Measurements from ENCODE around the gene RPL27. TPM values are rescaled to one million over a fixed set of nuclear protein-coding genes. Genes with fewer than 3 reads are reported as not detected.

The RPL27 gene
- polyA plus RNA-seq, 1 donor (not counting 4 experiments of a cell fraction or from before 2014, with no cell fraction given) = 7,614 TPM

DNA sequence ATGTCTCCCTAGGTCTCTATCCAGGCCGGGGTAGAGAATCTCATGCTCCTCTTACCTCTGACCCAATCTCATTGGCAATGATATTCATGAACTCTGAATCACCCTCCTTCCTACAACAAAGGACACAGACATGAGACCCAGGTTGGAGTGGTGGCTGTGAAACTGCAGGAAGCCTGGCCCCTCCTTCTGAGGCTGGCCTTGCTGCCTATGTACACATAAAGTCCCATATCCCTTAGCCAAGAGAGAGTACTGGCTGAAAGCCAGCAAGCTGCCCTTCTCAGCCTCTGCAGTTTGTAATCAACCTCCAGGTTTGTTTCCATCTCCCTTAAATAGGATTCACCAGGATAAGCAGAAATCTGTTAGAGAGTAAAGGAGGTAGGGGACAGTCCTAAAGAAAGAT lies 44.5 kb upstream of the RPL27 start:
- dilution Hi-C loops (cut with MboI; ENCODE audit: extremely low pct_ligation_motif_present, low sequenced_read_pairs) = no loop called here
- Histone ChIP-seq H3K27ac (ENCODE audit: control insufficient read depth, insufficient read depth, low read length) (no peak overlapping the region), H3K9me1 (ENCODE audit: control insufficient read depth, extremely low read depth, insufficient read depth, low read length) (no peaks in the 10 kb centered on the region), H3K9me3 (ENCODE audit: control insufficient read depth, low read depth, low read length) (no peaks in the 10 kb centered on the region), H3K36me3 (ENCODE audit: control insufficient read depth in 2 of 2, extremely low read depth in 1 of 2, insufficient read depth in 2 of 2, low read length in 2 of 2) (peaks cover 36 to 41% of the 10 kb centered on the region in 2 experiments), H3K4me1 (ENCODE audit: control insufficient read depth, extremely low read depth, insufficient read depth, low read length) (no peaks in the 10 kb centered on the region), H3K4me2 (ENCODE audit: control insufficient read depth, extremely low read depth, insufficient read depth, low read depth, low read length) (no peak overlapping the region), H3K4me3 (ENCODE audit: control insufficient read depth in 2 of 3, extremely low read depth in 1 of 3, insufficient read depth in 2 of 3, low read depth in 1 of 3, low read length in 3 of 3) (no peak overlapping the region), H4K20me1 (ENCODE audit: control insufficient read depth, extremely low read depth, insufficient read depth, low read length) (no peaks in the 10 kb centered on the region), H3K9ac (ENCODE audit: control insufficient read depth, extremely low read depth, insufficient read depth, low read length) (no peak overlapping the region), H3K27me3 (ENCODE audit: control insufficient read depth, extremely low read depth, insufficient read depth, low read length) (no peaks in the 10 kb centered on the region), H2AFZ (ENCODE audit: control insufficient read depth, low read length) (no peak overlapping the region), H3K79me2 (ENCODE audit: control insufficient read depth, insufficient read depth, low read length) (no peaks in the 10 kb centered on the region)
- FAIRE-seq (no peak), DNase-seq (ENCODE audit: low read depth, low spot score) (no peak)
- TF ChIP-seq, protein P1, sequence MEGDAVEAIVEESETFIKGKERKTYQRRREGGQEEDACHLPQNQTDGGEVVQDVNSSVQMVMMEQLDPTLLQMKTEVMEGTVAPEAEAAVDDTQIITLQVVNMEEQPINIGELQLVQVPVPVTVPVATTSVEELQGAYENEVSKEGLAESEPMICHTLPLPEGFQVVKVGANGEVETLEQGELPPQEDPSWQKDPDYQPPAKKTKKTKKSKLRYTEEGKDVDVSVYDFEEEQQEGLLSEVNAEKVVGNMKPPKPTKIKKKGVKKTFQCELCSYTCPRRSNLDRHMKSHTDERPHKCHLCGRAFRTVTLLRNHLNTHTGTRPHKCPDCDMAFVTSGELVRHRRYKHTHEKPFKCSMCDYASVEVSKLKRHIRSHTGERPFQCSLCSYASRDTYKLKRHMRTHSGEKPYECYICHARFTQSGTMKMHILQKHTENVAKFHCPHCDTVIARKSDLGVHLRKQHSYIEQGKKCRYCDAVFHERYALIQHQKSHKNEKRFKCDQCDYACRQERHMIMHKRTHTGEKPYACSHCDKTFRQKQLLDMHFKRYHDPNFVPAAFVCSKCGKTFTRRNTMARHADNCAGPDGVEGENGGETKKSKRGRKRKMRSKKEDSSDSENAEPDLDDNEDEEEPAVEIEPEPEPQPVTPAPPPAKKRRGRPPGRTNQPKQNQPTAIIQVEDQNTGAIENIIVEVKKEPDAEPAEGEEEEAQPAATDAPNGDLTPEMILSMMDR (optimal IDR thresholded peaks at IDR 0.05 in 1 of 3, IDR thresholded peaks at IDR 0.05 in 1 of 3, conservative IDR thresholded peaks at IDR 0.05 in 1 of 3; ENCODE audit: extremely low read depth in 1 of 3, insufficient read depth in 2 of 3, low read length in 3 of 3) = no peak
- no peak for TF ChIP-seq EZH2 (IDR thresholded peaks at IDR 0.05; ENCODE audit: low read length)

DNA sequence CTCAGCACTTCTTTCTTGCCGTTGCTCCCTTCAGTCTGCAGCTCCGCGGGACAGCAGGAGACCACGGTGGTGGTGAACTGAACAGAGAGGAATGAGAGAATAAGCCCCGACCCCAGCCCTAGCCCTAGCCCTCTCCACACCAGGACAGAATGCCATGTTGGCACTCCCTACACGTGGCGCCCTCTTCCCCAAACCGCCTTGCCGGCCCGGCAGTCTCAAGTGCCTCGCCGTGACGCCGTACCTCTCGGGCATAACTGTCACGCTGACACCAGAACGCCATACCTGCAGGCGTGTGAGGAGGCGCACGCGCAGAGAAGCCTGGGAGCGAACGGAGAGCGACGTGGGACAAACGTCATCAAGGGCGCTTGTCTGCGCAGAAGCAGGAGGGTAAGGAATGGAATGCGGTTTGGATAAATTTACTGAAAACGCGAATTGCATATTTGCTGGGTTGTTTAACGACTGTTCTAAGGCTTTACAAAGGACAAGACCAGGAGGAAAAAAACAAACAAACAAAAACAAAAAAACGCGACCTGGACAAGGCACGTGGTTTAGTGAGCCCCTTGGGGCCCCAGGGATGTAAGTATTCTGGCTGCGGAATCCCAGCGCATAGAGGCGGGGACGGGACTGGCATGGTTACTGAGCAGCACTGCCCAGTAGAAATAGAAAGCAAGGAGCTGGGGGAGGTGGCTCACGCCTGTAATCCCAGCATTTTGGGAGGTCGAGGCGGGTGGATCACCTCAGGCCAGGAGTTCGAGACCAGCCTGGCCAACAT lies 33.9 kb upstream of the RPL27 start, which contains the start of gene AARSD1:
AARSD1 (minus strand) TSS at position 294 of the 772 bp plus-strand sequence; CDS start at position 280, 14 bp downstream.
- peak within 1 kb of the TSS; percentile 72 for H3K9ac ChIP-seq (ENCODE audit: control insufficient read depth, extremely low read depth, insufficient read depth, low read length)
- peak within 1 kb of the TSS; percentile 37 for H3K27ac ChIP-seq (ENCODE audit: control insufficient read depth, insufficient read depth, low read length)
- H3K4me2 ChIP-seq (ENCODE audit: control insufficient read depth, extremely low read depth, insufficient read depth, low read depth, low read length) = peak within 1 kb of the TSS; percentile 82
- dilution Hi-C loops (cut with MboI; ENCODE audit: extremely low pct_ligation_motif_present, low sequenced_read_pairs) = no loop called here
- H4K20me1 ChIP-seq (ENCODE audit: control insufficient read depth, extremely low read depth, insufficient read depth, low read length) = no peaks in the 10 kb centered on the region
- H3K9me1 ChIP-seq (ENCODE audit: control insufficient read depth, extremely low read depth, insufficient read depth, low read length) = no peaks in the 10 kb centered on the region
- H3K79me2 ChIP-seq (ENCODE audit: control insufficient read depth, insufficient read depth, low read length) = peaks cover 19% of the 10 kb centered on the region
- peaks cover 11 to 15% of the 10 kb centered on the region in 2 experiments for H3K36me3 ChIP-seq (ENCODE audit: control insufficient read depth in 2 of 2, extremely low read depth in 1 of 2, insufficient read depth in 2 of 2, low read length in 2 of 2)
- peak within 1 kb of the TSS; percentile 87 for H2AFZ ChIP-seq (ENCODE audit: control insufficient read depth, low read length)
- H3K4me1 ChIP-seq (ENCODE audit: control insufficient read depth, extremely low read depth, insufficient read depth, low read length) = peaks cover 5% of the 10 kb centered on the region
- no peaks in the 10 kb centered on the region for H3K27me3 ChIP-seq (ENCODE audit: control insufficient read depth, extremely low read depth, insufficient read depth, low read length)
- no peaks in the 10 kb centered on the region for H3K9me3 ChIP-seq (ENCODE audit: control insufficient read depth, low read depth, low read length)
- peak within 1 kb of the TSS; percentile 58 to 72 (median 61) for H3K4me3 ChIP-seq (ENCODE audit: control insufficient read depth in 2 of 3, extremely low read depth in 1 of 3, insufficient read depth in 2 of 3, low read depth in 1 of 3, low read length in 3 of 3)
- DNase-seq (ENCODE audit: low read depth, low spot score) (peak; percentile 79), FAIRE-seq (peak; percentile 82)
- TF ChIP-seq, protein P1 (optimal IDR thresholded peaks at IDR 0.05 in 1 of 3, IDR thresholded peaks at IDR 0.05 in 1 of 3, conservative IDR thresholded peaks at IDR 0.05 in 1 of 3; ENCODE audit: extremely low read depth in 1 of 3, insufficient read depth in 2 of 3, low read length in 3 of 3) = no peak
- no peak for TF ChIP-seq EZH2 (IDR thresholded peaks at IDR 0.05; ENCODE audit: low read length)
